ENCODE data around the gene USP33. TPM values are rescaled to one million over a fixed set of nuclear protein-coding genes. Genes with fewer than 3 reads are reported as not detected.
"Not testable (repeated sequence)": the region's sequence is repeated elsewhere in the genome, so short reads cannot be mapped to it uniquely, and the experiment has no call there.

USP33 gene
- total and polyA plus RNA-seq, 9 donors, result 24.0 to 63.2 (median 54.1) TPM

- Histone ChIP-seq H3K4me3 (no peak overlapping the region), H3K27ac (no peak overlapping the region), H3K36me3 (no peaks in the 10 kb centered on the region), H3K9me3 (no peaks in the 10 kb centered on the region), H3K27me3 (no peaks in the 10 kb centered on the region), H3K4me1 (ENCODE audit: insufficient read depth) (peaks cover 5% of the 10 kb centered on the region)
- intact Hi-C loops (cut with DNase I), result no loop called here
- WGBS, 3 donors, result 65 to 77% (median 76%) methylated on average over 2 of the region's 2 CpGs
- no peak for DNase-seq
- TF ChIP-seq POLR2A (IDR thresholded peaks at IDR 0.05) (no peak), EP300 (IDR thresholded peaks at IDR 0.05) (no peak), CTCF (IDR thresholded peaks at IDR 0.05) (no peak)
These were observed 79.5 kb downstream of the USP33 start for GRCh38 chr1:77680173-77680572.

GRCh38 chr1:77678660-77679610, 80.7 kb downstream of the USP33 start:
- 82 to 87% (median 84%) methylated on average over 5 of the region's 5 CpGs for WGBS, 3 donors
- intact Hi-C loops (cut with DNase I), result no loop called here
- H3K9me3 ChIP-seq, result no peaks in the 10 kb centered on the region
- H3K36me3 ChIP-seq, result no peaks in the 10 kb centered on the region
- DNase-seq, result no peak
- H3K27me3 ChIP-seq, result no peaks in the 10 kb centered on the region
- H3K4me1 ChIP-seq (ENCODE audit: insufficient read depth), result peaks cover 5% of the 10 kb centered on the region
- TF ChIP-seq EP300 (IDR thresholded peaks at IDR 0.05) (no peak), POLR2A (IDR thresholded peaks at IDR 0.05) (no peak), CTCF (IDR thresholded peaks at IDR 0.05) (no peak)
- H3K27ac ChIP-seq, result no peak overlapping the region
- no peak overlapping the region for H3K4me3 ChIP-seq

- intact Hi-C loops (cut with DNase I); H3K9me3 ChIP-seq; H3K27me3 ChIP-seq; H3K27ac ChIP-seq; H3K4me3 ChIP-seq; H3K36me3 ChIP-seq; DNase-seq: not testable (repeated sequence)
- WGBS, 3 donors, result 89 to 91% (median 91%) methylated on average over 3 of the region's 3 CpGs
- peaks cover 12% of the 10 kb centered on the region for H3K4me1 ChIP-seq (ENCODE audit: insufficient read depth)
These were observed 84.8 kb downstream of the USP33 start for GRCh38 chr1:77674807-77675206.

- no peak overlapping the region for H3K27ac ChIP-seq
- H3K36me3 ChIP-seq, result no peaks in the 10 kb centered on the region
- DNase-seq, result no peak
- H3K27me3 ChIP-seq, result no peaks in the 10 kb centered on the region
- no peak overlapping the region for H3K4me3 ChIP-seq
- 27 to 34% (median 28%) methylated on average over 1 of the region's 1 CpG for WGBS, 3 donors
- peaks cover 14% of the 10 kb centered on the region for H3K4me1 ChIP-seq (ENCODE audit: insufficient read depth)
- H3K9me3 ChIP-seq, result no peaks in the 10 kb centered on the region
- intact Hi-C loops (cut with DNase I), result no loop called here
- no peak for TF ChIP-seq CTCF (IDR thresholded peaks at IDR 0.05)
- no peak for TF ChIP-seq EP300 (IDR thresholded peaks at IDR 0.05)
- no peak for TF ChIP-seq POLR2A (IDR thresholded peaks at IDR 0.05)
These were observed 85.8 kb downstream of the USP33 start for GRCh38 chr1:77673716-77674355.

- intact Hi-C loops (cut with DNase I), result no loop called here
- no peak overlapping the region for H3K4me3 ChIP-seq
- 78 to 84% (median 82%) methylated on average over 6 of the region's 6 CpGs for WGBS, 3 donors
- no peak overlapping the region for H3K27ac ChIP-seq
- DNase-seq, result no peak
- no peak for TF ChIP-seq CTCF (IDR thresholded peaks at IDR 0.05)
- TF ChIP-seq EP300 (IDR thresholded peaks at IDR 0.05), result no peak
- no peak for TF ChIP-seq POLR2A (IDR thresholded peaks at IDR 0.05)
- H3K9me3 ChIP-seq, result no peaks in the 10 kb centered on the region
- peaks cover 14% of the 10 kb centered on the region for H3K4me1 ChIP-seq (ENCODE audit: insufficient read depth)
- H3K36me3 ChIP-seq, result no peaks in the 10 kb centered on the region
- H3K27me3 ChIP-seq, result no peaks in the 10 kb centered on the region
These were observed 86.6 kb downstream of the USP33 start for GRCh38 chr1:77673030-77673429.

Measured in ovary (tissue), 9 donors.